Activated T-cell treated with anti-CD3 and anti-CD28 coated beads, Interleukin-2, amount 50 U/mL, for 48 hours (primary cell): ENCODE measurements around the gene GMIP.

Experiments used
- DNase-seq, 2 experiments: peaks; one replicate each; pipeline ENCODE4 v3.0.0-alpha.2; 2020

Gene GMIP

GRCh38 chr19:19602136-19602712 is 41.2 kb downstream of the GMIP start:
- no peak for DNase-seq

DNA sequence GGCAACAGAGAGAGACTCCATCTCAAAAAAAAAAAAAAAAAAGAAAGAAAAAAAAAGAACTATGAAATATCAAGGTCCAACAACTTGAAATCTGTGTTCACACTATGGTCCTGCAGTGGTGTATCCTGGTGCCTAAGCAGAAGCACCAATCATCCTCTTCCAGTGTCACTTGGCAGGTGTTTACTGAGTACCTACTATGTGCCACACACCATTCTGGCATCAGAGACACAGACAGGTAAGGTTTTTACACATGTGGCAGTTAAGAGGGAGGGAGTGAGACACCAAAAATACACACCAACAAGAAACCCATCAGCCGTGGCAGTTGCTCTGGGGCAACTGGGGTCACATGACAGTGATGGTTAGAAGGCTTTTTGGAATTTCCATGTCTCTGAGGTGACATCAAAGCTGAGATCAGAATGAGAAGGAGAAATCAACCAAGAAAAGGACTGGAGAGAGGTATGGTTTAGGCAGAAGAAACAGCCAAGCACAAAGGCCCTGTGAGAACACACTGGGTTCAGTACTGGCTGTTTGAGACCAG is 42.6 kb downstream of the GMIP start:
- DNase-seq: no peak

DNA sequence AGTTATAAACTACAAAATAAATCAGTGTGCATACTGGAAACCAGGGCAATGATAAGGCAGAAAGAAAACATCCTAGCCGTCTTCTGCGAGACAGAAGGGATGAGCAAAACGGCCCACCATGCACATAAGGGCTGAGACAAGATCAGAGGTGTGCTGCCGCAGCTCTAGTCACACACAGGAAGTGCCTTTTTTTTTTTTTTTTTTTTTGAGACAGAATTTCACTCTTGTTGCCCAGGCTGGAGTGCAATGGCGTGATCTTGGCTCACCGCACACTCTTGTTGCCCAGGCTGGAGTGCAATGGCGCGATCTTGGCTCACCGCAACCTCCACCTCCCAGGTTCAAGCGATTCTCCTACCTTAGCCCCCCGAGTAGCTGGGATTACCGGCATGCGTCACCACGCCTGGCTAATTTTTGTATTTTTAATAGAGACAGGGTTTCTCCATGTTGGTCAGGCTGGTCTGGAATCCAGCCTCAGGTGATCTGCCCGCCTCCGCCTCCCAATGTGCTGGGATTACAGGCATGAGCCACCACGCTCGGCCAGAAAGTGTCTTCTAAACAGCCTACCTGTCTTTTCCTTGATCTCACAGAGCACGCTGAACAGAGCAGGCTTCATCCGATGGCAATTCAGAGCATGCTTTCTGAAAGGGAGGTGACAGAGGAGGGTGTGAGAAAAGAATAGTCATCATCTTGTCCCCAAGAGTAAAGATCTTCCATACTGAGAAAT is 44.6 kb downstream of the GMIP start:
- DNase-seq: peak; percentile 73 to 74

DNA sequence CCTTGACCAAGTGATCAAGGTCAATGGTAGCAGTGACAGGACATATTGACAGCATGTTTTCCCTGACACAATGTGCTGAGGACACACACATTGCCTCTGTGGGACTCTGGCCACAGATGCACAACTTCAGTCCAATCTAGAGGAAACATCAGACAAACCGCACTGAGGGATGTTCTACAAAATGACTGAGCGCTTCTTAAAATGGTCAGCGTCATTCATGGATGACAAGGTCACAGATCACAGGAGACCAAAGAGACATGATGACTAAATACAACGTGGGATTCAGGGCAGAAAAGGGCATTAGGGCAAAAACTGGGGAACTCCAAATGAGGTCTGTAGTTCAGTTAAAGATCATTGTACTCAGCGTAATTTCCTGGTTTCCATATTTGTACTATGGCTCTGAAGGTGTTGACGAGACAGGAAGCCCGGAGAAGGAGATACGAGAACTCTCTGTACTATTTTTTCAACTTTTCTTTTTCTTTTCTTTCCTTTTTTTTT is 45.6 kb downstream of the GMIP start:
- peak; percentile 59 to 63 for DNase-seq

DNA sequence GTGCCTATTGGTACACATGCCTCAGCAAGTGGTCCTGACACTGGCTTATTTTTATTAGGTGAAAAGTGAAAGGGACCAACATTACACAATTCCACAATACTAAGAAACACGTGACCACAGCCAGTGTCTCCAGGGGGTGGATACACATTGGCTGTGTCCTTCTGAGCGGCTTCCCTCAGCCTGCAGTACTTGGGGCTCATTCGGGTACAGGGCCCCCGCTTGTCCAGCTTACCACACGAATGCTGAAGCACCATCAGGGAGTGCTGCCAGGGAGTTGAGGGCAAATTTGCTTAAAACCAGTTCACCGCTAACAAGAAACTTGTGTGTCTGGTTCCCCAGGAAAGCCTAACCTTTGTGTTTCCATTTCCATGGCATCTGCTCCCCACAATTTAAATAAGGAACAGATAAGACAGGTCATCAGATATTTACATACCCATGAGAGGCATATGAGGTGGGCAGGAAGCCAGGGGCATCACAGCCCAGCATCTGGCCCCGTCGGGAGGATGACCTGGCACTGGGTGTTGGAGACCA is 48.2 kb downstream of the GMIP start:
- no peak for DNase-seq

DNA sequence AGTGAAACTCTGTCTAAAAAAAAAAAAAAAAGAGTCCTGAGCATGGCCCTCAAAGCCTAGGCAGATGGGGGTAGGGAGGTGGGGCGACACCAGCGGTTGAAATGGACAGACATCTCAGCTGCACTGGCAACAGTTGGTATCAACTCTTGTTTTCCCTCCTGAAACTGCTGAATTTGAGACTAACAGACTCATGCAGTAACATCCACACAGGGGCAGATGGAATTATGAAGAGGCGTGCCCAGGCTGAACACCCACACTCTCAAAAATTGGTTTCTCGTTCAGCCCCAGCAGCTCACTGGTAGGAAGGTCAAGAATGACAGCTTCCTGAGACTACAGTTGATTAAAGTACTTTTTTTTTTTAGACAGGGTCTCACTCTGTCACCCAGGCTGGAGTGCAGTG is 49.1 kb downstream of the GMIP start:
- DNase-seq: peak in 1 of 2 experiments; percentile 43

DNA sequence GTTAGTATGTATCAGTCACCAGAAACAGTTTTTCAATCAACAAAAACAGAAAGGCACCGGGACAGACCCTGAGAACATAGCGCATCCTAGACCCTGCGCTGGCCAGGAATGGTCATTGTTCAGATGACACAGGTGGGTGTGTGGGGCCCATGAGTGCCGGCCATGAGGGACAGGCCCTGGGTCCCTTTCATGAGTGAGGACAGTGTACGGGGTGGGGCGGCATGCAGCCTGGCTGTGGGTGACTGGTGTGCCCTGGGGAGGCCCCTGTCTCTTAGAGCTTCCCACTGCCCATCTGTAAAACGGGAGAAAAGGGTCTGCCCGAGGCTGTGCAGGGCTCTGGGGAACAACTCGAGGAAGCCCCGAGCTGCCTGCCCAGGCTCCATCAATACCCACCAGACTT is 50.8 kb downstream of the GMIP start:
- no peak for DNase-seq

GRCh38 chr19:19591133-19591825 is 52.2 kb downstream of the GMIP start:
- DNase-seq: peak; percentile 71 to 75

- no peak for DNase-seq
Observed at GRCh38 chr19:19588546-19588945, 54.9 kb downstream of the GMIP start.

DNA sequence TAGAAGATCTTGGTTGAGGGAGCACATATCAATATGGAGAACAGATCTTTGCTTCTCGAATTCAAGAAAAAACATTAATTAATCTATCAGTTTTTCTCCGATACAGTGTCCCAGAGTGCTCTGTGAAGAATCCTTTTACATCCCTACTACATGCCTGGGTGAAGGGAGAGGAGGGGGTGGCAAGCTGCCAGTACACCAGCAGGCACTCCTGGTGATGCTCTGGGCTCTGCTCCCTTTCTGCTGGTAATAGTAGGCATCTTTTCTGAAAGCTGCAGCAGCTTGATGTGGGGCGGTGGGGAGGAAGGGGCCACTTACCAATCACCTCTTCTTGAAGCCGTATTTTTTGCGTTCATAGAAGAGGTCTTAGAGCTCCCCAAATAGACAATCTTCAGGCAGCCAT is 55.7 kb downstream of the GMIP start:
- DNase-seq: no peak

DNA sequence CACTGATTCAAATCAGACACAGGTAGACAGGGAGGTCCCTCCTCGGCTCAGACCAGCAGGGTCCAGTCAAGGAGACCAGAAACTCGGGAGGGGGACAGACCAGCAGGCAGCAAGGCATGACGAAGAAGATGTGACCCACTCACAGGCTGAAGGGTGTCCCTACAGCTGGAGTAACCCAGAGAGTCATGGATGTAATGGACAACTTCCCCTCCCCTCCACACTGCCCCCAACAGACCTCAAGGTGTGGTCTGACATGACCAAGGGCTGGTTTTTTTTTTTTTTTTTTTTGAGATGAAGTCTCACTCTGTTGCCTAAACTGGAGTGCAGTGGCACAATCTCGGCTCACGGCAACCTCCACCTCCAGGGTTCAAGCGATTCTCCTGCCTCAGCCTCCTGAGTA is 59.1 kb downstream of the GMIP start:
- DNase-seq: no peak

GRCh38 chr19:19582471-19582870 is 61.0 kb downstream of the GMIP start:
- no peak for DNase-seq

DNA sequence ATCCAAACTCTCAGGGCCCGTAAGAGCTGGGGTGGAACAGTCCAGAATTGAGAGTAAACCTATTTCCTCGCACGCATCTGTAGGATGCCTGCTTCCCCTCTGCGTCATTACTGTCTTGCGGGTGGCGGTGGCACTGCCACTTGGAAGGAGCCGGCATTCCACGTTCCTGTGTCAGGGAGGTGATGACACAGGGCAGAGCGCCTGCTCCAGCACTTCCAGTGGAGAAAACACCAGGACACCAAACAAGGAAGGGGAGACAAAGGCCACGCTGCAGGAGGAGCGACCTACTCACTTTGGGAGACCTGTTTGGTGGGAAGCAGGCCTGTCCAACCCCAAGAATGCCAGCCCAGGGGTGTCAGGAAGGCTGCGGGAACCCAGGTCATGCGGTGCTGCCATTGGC is 62.1 kb downstream of the GMIP start:
- no peak for DNase-seq

DNA sequence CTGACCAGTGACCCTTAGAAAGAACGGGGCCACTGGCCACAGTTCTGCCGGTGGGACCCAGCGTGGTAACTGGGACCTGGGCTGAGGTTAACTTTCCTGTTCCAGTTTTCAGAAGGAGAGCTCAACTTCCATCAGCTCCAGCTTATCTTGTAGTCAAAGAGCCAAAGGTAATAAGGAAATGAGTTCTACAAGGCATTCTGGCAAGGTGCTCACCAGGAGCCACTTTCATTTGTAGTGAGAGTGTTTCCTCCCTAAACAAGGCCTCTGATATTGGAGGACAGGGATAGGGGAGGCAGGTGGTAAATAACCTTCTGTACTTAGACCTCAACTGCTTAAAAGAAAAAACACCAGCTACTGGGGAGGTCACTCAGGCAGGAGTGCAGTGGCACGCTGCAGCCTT is 63.0 kb downstream of the GMIP start:
- DNase-seq: no peak

- no peak for DNase-seq
Observed at GRCh38 chr19:19579533-19580361, 63.7 kb downstream of the GMIP start.
